ENCODE data around the gene CD151. TPM values are rescaled to one million over a fixed set of nuclear protein-coding genes. Genes with fewer than 3 reads are reported as not detected.

Gene CD151
- total RNA-seq, 1 donor from 2014 or later, result 154 TPM

GRCh38 chr11:850775-851763, 18.3 kb downstream of the CD151 start:
- no peak for DNase-seq (ENCODE audit: low spot score, unreplicated experiment)
- Mint-ChIP-seq H3K4me3 (ENCODE audit: low read depth) (peak overlapping the region; percentile 48), H3K36me3 (ENCODE audit: insufficient read depth) (no peaks in the 10 kb centered on the region), H3K27ac (no peak overlapping the region), H3K9me3 (ENCODE audit: low read depth) (no peaks in the 10 kb centered on the region), H3K4me1 (ENCODE audit: low read depth) (no peaks in the 10 kb centered on the region), H3K27me3 (peaks cover 11% of the 10 kb centered on the region)
- TF ChIP-seq CTCF (IDR thresholded peaks at IDR 0.05; ENCODE audit: unreplicated experiment), result peak; percentile 17

GRCh38 chr11:852762-853161, 20.0 kb downstream of the CD151 start:
- no peak for TF ChIP-seq CTCF (IDR thresholded peaks at IDR 0.05; ENCODE audit: unreplicated experiment)
- Mint-ChIP-seq H3K27me3 (peaks cover 9% of the 10 kb centered on the region), H3K4me1 (ENCODE audit: low read depth) (no peaks in the 10 kb centered on the region), H3K36me3 (ENCODE audit: insufficient read depth) (no peaks in the 10 kb centered on the region), H3K27ac (no peak overlapping the region), H3K9me3 (ENCODE audit: low read depth) (no peaks in the 10 kb centered on the region), H3K4me3 (ENCODE audit: low read depth) (no peak overlapping the region)
- DNase-seq (ENCODE audit: low spot score, unreplicated experiment), result no peak

- Mint-ChIP-seq H3K27ac (no peak overlapping the region), H3K36me3 (ENCODE audit: insufficient read depth) (no peaks in the 10 kb centered on the region), H3K27me3 (peaks cover 9% of the 10 kb centered on the region), H3K4me1 (ENCODE audit: low read depth) (no peaks in the 10 kb centered on the region), H3K4me3 (ENCODE audit: low read depth) (no peak overlapping the region), H3K9me3 (ENCODE audit: low read depth) (no peaks in the 10 kb centered on the region)
- no peak for TF ChIP-seq CTCF (IDR thresholded peaks at IDR 0.05; ENCODE audit: unreplicated experiment)
- DNase-seq (ENCODE audit: low spot score, unreplicated experiment), result no peak
Measured at GRCh38 chr11:853682-854448, 21.1 kb downstream of the CD151 start.

GRCh38 chr11:854601-855329, 22.0 kb downstream of the CD151 start:
- Mint-ChIP-seq H3K9me3 (ENCODE audit: low read depth) (no peaks in the 10 kb centered on the region), H3K4me1 (ENCODE audit: low read depth) (no peaks in the 10 kb centered on the region), H3K4me3 (ENCODE audit: low read depth) (no peak overlapping the region), H3K36me3 (ENCODE audit: insufficient read depth) (no peaks in the 10 kb centered on the region), H3K27me3 (peaks cover 9% of the 10 kb centered on the region), H3K27ac (no peak overlapping the region)
- TF ChIP-seq CTCF (IDR thresholded peaks at IDR 0.05; ENCODE audit: unreplicated experiment), result no peak
- DNase-seq (ENCODE audit: low spot score, unreplicated experiment), result no peak

GRCh38 chr11:855330-855674, 22.6 kb downstream of the CD151 start:
- H3K4me3 Mint-ChIP-seq (ENCODE audit: low read depth), result no peak overlapping the region
- peaks cover 9% of the 10 kb centered on the region for H3K27me3 Mint-ChIP-seq
- TF ChIP-seq CTCF (IDR thresholded peaks at IDR 0.05; ENCODE audit: unreplicated experiment), result no peak
- H3K4me1 Mint-ChIP-seq (ENCODE audit: low read depth), result no peaks in the 10 kb centered on the region
- no peaks in the 10 kb centered on the region for H3K36me3 Mint-ChIP-seq (ENCODE audit: insufficient read depth)
- no peak overlapping the region for H3K27ac Mint-ChIP-seq
- no peak for DNase-seq (ENCODE audit: low spot score, unreplicated experiment)
- no peaks in the 10 kb centered on the region for H3K9me3 Mint-ChIP-seq (ENCODE audit: low read depth)

Data from progenitor cell of endocrine pancreas (in vitro differentiated cells).